Endodermal cell (in vitro differentiated cells): ENCODE measurements around the gene PSG2. TPM values are rescaled to one million over a fixed set of nuclear protein-coding genes. Genes with fewer than 3 reads are reported as not detected.
"Not testable (repeated sequence)": the region's sequence is repeated elsewhere in the genome, so short reads cannot be mapped to it uniquely, and the experiment has no call there.

Experiments used
- DNase-seq: peaks from one replicate; pipeline ENCODE4 v3.0.0-alpha.2; 2017
- H3K27ac ChIP-seq: 2 replicates; pipeline ENCODE4 v1.5.1; 2013; ENCODE audit warnings: mild to moderate bottlenecking, low read depth, low read length, moderate library complexity
- H3K27me3 ChIP-seq: 2 replicates; pipeline ENCODE4 v1.6.1; 2013; ENCODE audit warnings: mild to moderate bottlenecking, low read length, moderate library complexity; ENCODE audit not compliant: insufficient read depth, control insufficient read depth, poor library complexity, severe bottlenecking
- H3K36me3 ChIP-seq: 2 replicates; pipeline ENCODE4 v1.7.0; 2013; ENCODE audit warnings: mild to moderate bottlenecking, low read length, moderate library complexity; ENCODE audit not compliant: control insufficient read depth, insufficient read depth
- H3K4me1 ChIP-seq: one replicate; pipeline ENCODE4 v1.7.0; 2013; ENCODE audit warnings: low read length; ENCODE audit not compliant: control insufficient read depth, insufficient read depth
- H3K4me3 ChIP-seq: 2 replicates; pipeline ENCODE4 v1.5.1; 2013; ENCODE audit warnings: mild to moderate bottlenecking, low read length, moderate library complexity
- H3K9ac ChIP-seq: 2 replicates; pipeline ENCODE4 v1.6.1; 2013; ENCODE audit warnings: mild to moderate bottlenecking, low read length, moderate library complexity; ENCODE audit not compliant: poor library complexity, severe bottlenecking; ENCODE audit errors: extremely low read depth
- H3K9me3 ChIP-seq: 2 replicates; pipeline ENCODE4 v1.6.1; 2013; ENCODE audit warnings: mild to moderate bottlenecking, low read length, moderate library complexity; ENCODE audit not compliant: control insufficient read depth
- H3K27ac Mint-ChIP-seq: 2 replicates; pipeline ENCODE4 v1.8.0; 2020; ENCODE audit warnings: mixed read lengths
- H3K27me3 Mint-ChIP-seq: 2 replicates; pipeline ENCODE4 v1.8.0; 2021; ENCODE audit warnings: mild to moderate bottlenecking, mixed read lengths; ENCODE audit not compliant: insufficient read depth
- H3K36me3 Mint-ChIP-seq: 2 replicates; pipeline ENCODE4 v1.8.0; 2020; ENCODE audit warnings: low read depth, mixed read lengths
- H3K4me1 Mint-ChIP-seq: 2 replicates; pipeline ENCODE4 v1.8.0; 2020; ENCODE audit warnings: mixed read lengths
- H3K4me3 Mint-ChIP-seq: 2 replicates; pipeline ENCODE4 v1.8.0; 2020; ENCODE audit warnings: mild to moderate bottlenecking, moderate library complexity, mixed read lengths
- H3K9me3 Mint-ChIP-seq: 2 replicates; pipeline ENCODE4 v1.8.0; 2020; ENCODE audit warnings: mild to moderate bottlenecking, mixed read lengths
- CTCF ChIP-seq: fragments of 200-600 bp; sonication (generic); conservative IDR thresholded peaks from 2 replicates; pipeline ENCODE4 v1.5.0; 2021; ENCODE audit warnings: antibody characterized with exemption, mild to moderate bottlenecking
- WGBS, 2 experiments: methylation state at CpG; one replicate each; pipeline versions ENCODE4 v1.1.5 to v1.1.7; 2013; ENCODE audit warnings: missing lambda C conversion rate in 2 of 2, mixed read lengths in 1 of 2; ENCODE audit not compliant: insufficient coverage in 1 of 2, insufficient read length in 1 of 2; 5-methylcytosine and 5-hydroxymethylcytosine counted together
- total RNA-seq, 2 donors: library from RNA; stranded (reverse); fragmentation: NEBNext Ultra II Directional in 1 of 2; extraction: Animal tissue kit (Norgen Biotek cat#: 25700) in 1 of 2; gene quantifications; 2 replicates in 1 of 2; 3 replicates in 1 of 2; pipeline ENCODE4 v1.2.1, GENCODE V29; 2021

Gene PSG2
- total RNA-seq, 2 donors from 2014 or later: not detected

- H3K36me3 Mint-ChIP-seq, H3K4me1 Mint-ChIP-seq, H3K36me3 ChIP-seq, H3K4me1 ChIP-seq, H3K27me3 ChIP-seq, H3K27ac ChIP-seq, H3K9ac ChIP-seq, H3K4me3 ChIP-seq, DNase-seq, H3K27me3 Mint-ChIP-seq, H3K9me3 ChIP-seq, H3K4me3 Mint-ChIP-seq, H3K27ac Mint-ChIP-seq: not testable (repeated sequence)
- 80 to 90% methylated on average over 2 of the region's 2 CpGs for WGBS, 2 experiments
- H3K9me3 Mint-ChIP-seq: peaks cover 83% of the 10 kb centered on the region
Observed at GRCh38 chr19:43114626-43115025, 32.1 kb upstream of the PSG2 start.

GRCh38 chr19:43107401-43107800, 24.9 kb upstream of the PSG2 start:
- H3K4me3 ChIP-seq, H3K36me3 Mint-ChIP-seq, H3K4me3 Mint-ChIP-seq, H3K27me3 Mint-ChIP-seq, H3K9ac ChIP-seq, H3K27me3 ChIP-seq, H3K36me3 ChIP-seq, DNase-seq, H3K27ac ChIP-seq, H3K4me1 Mint-ChIP-seq, H3K27ac Mint-ChIP-seq, H3K4me1 ChIP-seq: not testable (repeated sequence)
- peaks cover 81% of the 10 kb centered on the region for H3K9me3 Mint-ChIP-seq
- H3K9me3 ChIP-seq: peaks cover 14% of the 10 kb centered on the region
- 86% methylated on average over 1 of the region's 1 CpG; no CpG with 5 or more reads in 1 of the 2 experiments for WGBS, 2 experiments

GRCh38 chr19:43105496-43105895, 23.0 kb upstream of the PSG2 start:
- H3K36me3 Mint-ChIP-seq: peaks cover 2% of the 10 kb centered on the region
- WGBS, 2 experiments: 83% methylated on average over 1 of the region's 1 CpG; no CpG with 5 or more reads in 1 of the 2 experiments
- H3K9me3 Mint-ChIP-seq: peaks cover 81% of the 10 kb centered on the region
- Histone ChIP-seq H3K27me3 (no peaks in the 10 kb centered on the region), H3K9me3 (peaks cover 14% of the 10 kb centered on the region), H3K9ac (no peak overlapping the region), H3K27ac (no peak overlapping the region), H3K4me3 (no peak overlapping the region), H3K4me1 (no peaks in the 10 kb centered on the region), H3K36me3 (no peaks in the 10 kb centered on the region)
- no peak overlapping the region for H3K4me3 Mint-ChIP-seq
- no peak overlapping the region for H3K27ac Mint-ChIP-seq
- H3K4me1 Mint-ChIP-seq: no peaks in the 10 kb centered on the region
- H3K27me3 Mint-ChIP-seq: no peaks in the 10 kb centered on the region
- no peak for DNase-seq
- no peak for TF ChIP-seq CTCF

- not testable (repeated sequence) for H3K9ac ChIP-seq, H3K36me3 Mint-ChIP-seq, H3K4me1 Mint-ChIP-seq, H3K4me3 ChIP-seq, H3K27me3 Mint-ChIP-seq, H3K27me3 ChIP-seq, H3K4me3 Mint-ChIP-seq, H3K27ac Mint-ChIP-seq, H3K4me1 ChIP-seq, DNase-seq, H3K27ac ChIP-seq, H3K36me3 ChIP-seq
- peak; percentile 35 for TF ChIP-seq CTCF
- H3K9me3 Mint-ChIP-seq: peaks cover 85% of the 10 kb centered on the region
- WGBS, 2 experiments: 68 to 86% methylated on average over 1 to 2 of the region's 2 CpGs
- peaks cover 14% of the 10 kb centered on the region for H3K9me3 ChIP-seq
Observed at GRCh38 chr19:43104215-43104850, 21.8 kb upstream of the PSG2 start.
